Measurements from ENCODE around the gene FRMD5. TPM values are rescaled to one million over a fixed set of nuclear protein-coding genes. Genes with fewer than 3 reads are reported as not detected.

The FRMD5 gene
- total RNA-seq, 1 experiment from 2014 or later: 6.5 TPM

GRCh38 chr15:44215594-44215993 lies 20.5 kb upstream of the FRMD5 start:
- Histone ChIP-seq H3F3A (ENCODE audit: insufficient read depth, low read depth) (peaks cover 5% of the 10 kb centered on the region), H3K27me3 (ENCODE audit: insufficient read depth, low read depth) (no peaks in the 10 kb centered on the region), H3K9me2 (ENCODE audit: insufficient read depth) (no peaks in the 10 kb centered on the region), H3K27ac (no peak overlapping the region), H3K36me3 (ENCODE audit: low read depth) (no peaks in the 10 kb centered on the region), H3K4me1 (replicated peaks; ENCODE audit: insufficient read depth) (0 out of 2 replicates have a peak, but pooled peaks cover 4% of the 10 kb centered on the region), H3K79me2 (ENCODE audit: low read depth) (no peaks in the 10 kb centered on the region), H2AFZ (no peak overlapping the region), H3K9me3 (ENCODE audit: insufficient read depth, low read depth) (no peaks in the 10 kb centered on the region), H3K4me3 (no peak overlapping the region), H3K4me2 (no peak overlapping the region), H4K20me1 (ENCODE audit: insufficient read depth) (no peaks in the 10 kb centered on the region)
- no TSS peak for BruUV-seq (replicated peaks)
- DNase-seq: peak; percentile 26 to 71
- POLR2A ChIA-PET (ENCODE audit: unreplicated experiment): no interaction called here
- intact Hi-C loops (cut with micrococcal nuclease; ENCODE audit: unreplicated experiment): loop anchor here (2.0 to 10.0 kb wide), 3 partner anchors 21 to 289 kb away; partner anchors contain the start of genes FRMD5 and GOLM2
- no peak for TF ChIP-seq EZH2 (IDR thresholded peaks at IDR 0.05; ENCODE audit: low read depth)
- no peak for TF ChIP-seq CTCF (conservative IDR thresholded peaks at IDR 0.05)
- CTCF ChIA-PET: no interaction called here

- peaks cover 7% of the 10 kb centered on the region; the same call in 1 of the 2 replicates for H3F3A ChIP-seq (ENCODE audit: insufficient read depth, low read depth)
- H3K9me3 ChIP-seq (ENCODE audit: insufficient read depth, low read depth): no peaks in the 10 kb centered on the region
- no peak overlapping the region for H3K4me2 ChIP-seq
- H4K20me1 ChIP-seq (ENCODE audit: insufficient read depth): no peaks in the 10 kb centered on the region
- no peaks in the 10 kb centered on the region for H3K9me2 ChIP-seq (ENCODE audit: insufficient read depth)
- no peak overlapping the region for H3K4me3 ChIP-seq
- CTCF ChIA-PET: no interaction called here
- no TSS peak for BruUV-seq (replicated peaks)
- no peak for TF ChIP-seq CTCF (conservative IDR thresholded peaks at IDR 0.05)
- no peak for TF ChIP-seq EZH2 (IDR thresholded peaks at IDR 0.05; ENCODE audit: low read depth)
- H2AFZ ChIP-seq: no peak overlapping the region
- peaks cover 8% of the 10 kb centered on the region for H3K4me1 ChIP-seq (replicated peaks; ENCODE audit: insufficient read depth)
- no peaks in the 10 kb centered on the region for H3K36me3 ChIP-seq (ENCODE audit: low read depth)
- H3K27ac ChIP-seq: no peak overlapping the region
- POLR2A ChIA-PET (ENCODE audit: unreplicated experiment): interaction anchor here (0.7 kb wide), 1 partner anchor 228 kb away, joined by 9 read pairs; no protein-coding TSS in a partner anchor
- H3K27me3 ChIP-seq (ENCODE audit: insufficient read depth, low read depth): no peaks in the 10 kb centered on the region
- no peaks in the 10 kb centered on the region for H3K79me2 ChIP-seq (ENCODE audit: low read depth)
- intact Hi-C loops (cut with micrococcal nuclease; ENCODE audit: unreplicated experiment): no loop called here
- DNase-seq: no peak
These were observed 13.9 kb upstream of the FRMD5 start for GRCh38 chr15:44208956-44209355.

GRCh38 chr15:44207643-44208042 lies 12.6 kb upstream of the FRMD5 start:
- no peaks in the 10 kb centered on the region for H3K9me2 ChIP-seq (ENCODE audit: insufficient read depth)
- DNase-seq: peak in 1 of 2 experiments; percentile 48
- ChIA-PET CTCF (interaction anchor here (0.6 to 1.1 kb wide), 2 partner anchors 9 to 27 kb away, joined by 3 to 4 read pairs; no protein-coding TSS in a partner anchor), POLR2A (ENCODE audit: unreplicated experiment) (interaction anchor here (0.6 kb wide), 3 partner anchors 100 to 505 kb away, joined by 3 to 5 read pairs (median 3); no protein-coding TSS in a partner anchor)
- BruUV-seq (replicated peaks): no TSS peak
- H3K4me1 ChIP-seq (replicated peaks; ENCODE audit: insufficient read depth): peaks cover 8% of the 10 kb centered on the region
- intact Hi-C loops (cut with micrococcal nuclease; ENCODE audit: unreplicated experiment): no loop called here
- no peak overlapping the region for H3K4me3 ChIP-seq
- no peaks in the 10 kb centered on the region for H3K9me3 ChIP-seq (ENCODE audit: insufficient read depth, low read depth)
- H3K36me3 ChIP-seq (ENCODE audit: low read depth): no peaks in the 10 kb centered on the region
- H3K27me3 ChIP-seq (ENCODE audit: insufficient read depth, low read depth): no peaks in the 10 kb centered on the region
- no peaks in the 10 kb centered on the region for H3K79me2 ChIP-seq (ENCODE audit: low read depth)
- H2AFZ ChIP-seq: no peak overlapping the region
- no peak for TF ChIP-seq CTCF (conservative IDR thresholded peaks at IDR 0.05)
- no peak for TF ChIP-seq EZH2 (IDR thresholded peaks at IDR 0.05; ENCODE audit: low read depth)
- H3F3A ChIP-seq (ENCODE audit: insufficient read depth, low read depth): peaks cover 7% of the 10 kb centered on the region; the same call in 1 of the 2 replicates
- no peaks in the 10 kb centered on the region for H4K20me1 ChIP-seq (ENCODE audit: insufficient read depth)
- no peak overlapping the region; the same call in 1 of the 2 replicates for H3K4me2 ChIP-seq
- no peak overlapping the region for H3K27ac ChIP-seq
